NK-92 (cell line): ENCODE results near the gene CAPN14.

ENCODE experiments used
- DNase-seq: peaks from one replicate; lab custom pipeline; 2025; ENCODE audit not compliant: unreplicated experiment; lab: John Stamatoyannopoulos, UW

Gene CAPN14

GRCh38 chr2:31244101-31244500, 26.8 kb upstream of the CAPN14 start:
- DNase-seq, result no peak

GRCh38 chr2:31243053-31243452, 25.7 kb upstream of the CAPN14 start:
- no peak for DNase-seq

- DNase-seq, result no peak
Measured at GRCh38 chr2:31241625-31242270, 24.4 kb upstream of the CAPN14 start.

DNA sequence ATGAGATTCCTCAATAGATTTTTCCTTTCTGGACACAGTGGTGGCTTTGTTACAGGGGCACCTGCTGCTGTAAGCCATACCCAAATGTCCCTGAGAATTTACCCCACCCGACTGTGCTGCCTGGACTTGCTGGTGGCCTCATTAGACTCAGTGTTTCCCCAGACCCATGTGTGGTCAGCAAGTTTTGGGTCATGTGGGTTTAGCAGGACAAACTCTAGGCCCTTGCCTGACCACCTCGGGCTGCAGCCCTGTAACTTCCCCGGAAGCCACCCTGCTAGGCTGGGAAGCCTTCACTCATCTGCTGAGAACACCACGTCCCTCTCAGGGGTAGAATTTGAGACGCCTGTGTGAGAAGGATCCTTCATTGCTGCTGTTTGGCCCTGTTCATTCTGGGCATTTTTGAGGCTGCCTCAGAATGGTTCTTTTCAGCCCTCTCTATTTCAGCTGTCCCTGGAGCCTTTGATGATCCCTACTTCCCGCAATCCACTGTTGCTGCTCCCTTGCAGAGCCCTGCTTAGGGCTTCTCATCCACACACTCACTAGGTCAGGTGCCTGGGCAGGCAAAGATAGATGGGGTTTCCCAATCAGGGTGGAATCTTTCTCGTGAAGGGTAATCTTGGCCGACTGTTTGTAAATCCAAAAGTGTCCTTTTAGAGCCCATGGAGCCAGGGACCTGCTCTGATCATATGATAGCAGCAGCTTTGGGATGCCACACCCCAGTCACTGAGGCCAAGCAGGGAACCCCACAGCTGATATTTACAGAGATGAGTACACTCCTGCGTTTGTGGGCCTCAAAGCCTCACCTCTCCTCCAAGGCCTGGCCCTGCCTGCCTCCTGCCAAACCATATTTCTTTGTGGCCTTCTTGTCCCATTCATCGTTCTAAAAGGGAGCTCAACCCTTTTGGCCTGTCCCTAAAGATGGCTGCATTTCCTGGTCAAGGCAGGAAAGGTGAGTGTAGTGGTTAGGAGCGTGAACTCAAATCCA, 23.4 kb upstream of the CAPN14 start:
- no peak for DNase-seq

- DNase-seq, result no peak
Measured at GRCh38 chr2:31239593-31240177, 22.4 kb upstream of the CAPN14 start.

GRCh38 chr2:31238906-31239592, 21.7 kb upstream of the CAPN14 start:
- no peak for DNase-seq

GRCh38 chr2:31238126-31238905, 21.0 kb upstream of the CAPN14 start:
- no peak for DNase-seq

GRCh38 chr2:31237348-31238017, 20.2 kb upstream of the CAPN14 start:
- DNase-seq, result no peak

DNA sequence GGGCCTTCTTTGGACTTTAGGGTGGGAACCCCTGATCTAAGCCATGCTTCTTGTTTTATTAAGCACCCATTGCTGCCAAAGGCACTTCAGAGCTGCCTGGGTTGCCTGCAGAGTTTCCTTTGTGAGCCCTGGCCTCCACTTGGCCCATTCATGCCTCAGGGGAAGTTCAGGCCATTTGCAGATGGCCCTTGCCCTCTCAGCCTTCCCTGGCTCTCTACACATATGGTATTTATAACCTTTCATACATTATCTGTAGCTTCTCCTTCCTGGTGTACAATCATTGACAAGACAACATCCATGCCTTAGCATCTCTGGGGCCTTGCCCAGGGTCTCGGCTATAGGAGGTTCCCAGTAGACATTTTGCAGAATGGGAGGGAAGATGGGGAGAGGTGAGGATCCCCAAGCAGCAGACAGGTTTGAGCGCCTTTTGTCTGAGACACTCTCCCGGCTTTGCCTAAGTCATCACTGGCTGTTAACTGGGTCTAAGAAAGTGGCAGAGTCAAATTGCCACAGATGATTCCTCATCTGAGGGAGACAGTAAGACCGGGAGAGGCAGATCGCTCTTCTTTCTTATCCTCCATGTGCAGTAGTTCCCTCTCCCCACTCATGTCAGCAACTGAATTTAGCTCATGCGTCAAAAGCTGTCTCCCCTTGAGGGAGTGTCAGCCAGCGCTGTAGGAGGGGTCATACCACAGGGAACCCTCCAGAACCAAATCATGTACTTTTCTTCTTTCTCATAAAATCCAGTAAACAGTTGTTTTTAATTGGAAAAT, 19.3 kb upstream of the CAPN14 start:
- no peak for DNase-seq

- no peak for DNase-seq
Measured at GRCh38 chr2:31235504-31235902, 18.2 kb upstream of the CAPN14 start.

GRCh38 chr2:31234683-31235503, 17.6 kb upstream of the CAPN14 start:
- DNase-seq, result no peak

GRCh38 chr2:31233741-31234682, 16.7 kb upstream of the CAPN14 start, which contains the start of gene EHD3:
Gene EHD3 (plus strand): TSS chr2:31234152. CDS start chr2:31234622, 470 bp downstream.
- no peak for DNase-seq

- no peak for DNase-seq
Measured at GRCh38 chr2:31233231-31233630, 15.9 kb upstream of the CAPN14 start.

GRCh38 chr2:31232586-31232985, 15.3 kb upstream of the CAPN14 start:
- no peak for DNase-seq

- no peak for DNase-seq
Measured at GRCh38 chr2:31231571-31232302, 14.4 kb upstream of the CAPN14 start.

DNA sequence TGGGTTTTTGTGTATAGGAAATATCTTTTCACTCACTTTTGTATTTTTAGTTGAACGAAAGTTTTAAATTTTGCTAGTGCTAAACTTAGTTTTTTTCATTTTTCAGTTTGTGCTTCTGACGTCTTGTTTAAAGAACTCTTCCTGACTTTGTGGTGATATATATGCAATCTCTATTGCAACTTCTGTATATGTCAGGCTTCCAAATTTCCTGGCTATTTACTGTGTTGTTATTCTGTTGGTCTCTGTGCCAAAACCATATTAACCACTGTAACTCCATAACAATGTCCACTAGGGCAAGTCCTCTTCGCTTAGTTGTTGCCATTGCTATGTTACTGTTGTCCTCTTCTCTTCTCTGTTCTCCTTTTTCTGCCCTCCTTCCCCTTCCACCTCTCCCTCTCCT, 13.4 kb upstream of the CAPN14 start:
- DNase-seq, result no peak
